GM21717 (cell line): ENCODE results near the gene SRGN.
"Not testable (repeated sequence)": the region's sequence is repeated elsewhere in the genome, so short reads cannot be mapped to it uniquely, and the experiment has no call there.

Source experiments
- ATAC-seq: cut with Tn5 transposase; IDR thresholded peaks from one replicate; pipeline ENCODE4 v1.9.1; 2021; ENCODE audit warnings: mild to moderate bottlenecking, moderate library complexity; ENCODE audit not compliant: unreplicated experiment

Gene SRGN

GRCh38 chr10:69125554-69125953, 37.7 kb downstream of the SRGN start:
- no peak for ATAC-seq

- ATAC-seq = no peak
Measured at GRCh38 chr10:69130251-69130650, 42.3 kb downstream of the SRGN start.

GRCh38 chr10:69139961-69140360, 52.1 kb downstream of the SRGN start:
- no peak for ATAC-seq

GRCh38 chr10:69141304-69141703, 53.4 kb downstream of the SRGN start:
- ATAC-seq = no peak

- ATAC-seq = not testable (repeated sequence)
Measured at GRCh38 chr10:69142074-69142473, 54.2 kb downstream of the SRGN start.

GRCh38 chr10:69142983-69143382, 55.1 kb downstream of the SRGN start:
- ATAC-seq = no peak

- ATAC-seq = no peak
Measured at GRCh38 chr10:69145329-69145728, 57.4 kb downstream of the SRGN start.

GRCh38 chr10:69145864-69146263, 58.0 kb downstream of the SRGN start:
- no peak for ATAC-seq

GRCh38 chr10:69146759-69147158, 58.9 kb downstream of the SRGN start:
- ATAC-seq = no peak

- no peak for ATAC-seq
Measured at GRCh38 chr10:69151984-69152383, 64.1 kb downstream of the SRGN start.

GRCh38 chr10:69153227-69153626, 65.3 kb downstream of the SRGN start:
- ATAC-seq = no peak
